ENCODE data around the gene DENND5A. TPM values are rescaled to one million over a fixed set of nuclear protein-coding genes. Genes with fewer than 3 reads are reported as not detected.

Gene DENND5A
- total RNA-seq, 1 donor from 2014 or later, result 52.7 TPM

- no peak for TF ChIP-seq CTCF (IDR thresholded peaks at IDR 0.05; ENCODE audit: insufficient read depth, low read length, poor library complexity, severe bottlenecking)
- no peaks in the 10 kb centered on the region for H3K36me3 ChIP-seq (ENCODE audit: control insufficient read depth, insufficient read depth, low read length)
- no peak overlapping the region for H3K4me3 ChIP-seq (ENCODE audit: low read depth, low read length)
- no peaks in the 10 kb centered on the region for H3K27me3 ChIP-seq (ENCODE audit: control insufficient read depth, insufficient read depth, low read length)
- no peak for DNase-seq (ENCODE audit: low read depth)
Measured at GRCh38 chr11:9302448-9302847, 37.3 kb upstream of the DENND5A start.

GRCh38 chr11:9301720-9302119 lies 36.6 kb upstream of the DENND5A start:
- no peak for DNase-seq (ENCODE audit: low read depth)
- Histone ChIP-seq H3K27me3 (ENCODE audit: control insufficient read depth, insufficient read depth, low read length) (no peaks in the 10 kb centered on the region), H3K4me3 (ENCODE audit: low read depth, low read length) (no peak overlapping the region), H3K36me3 (ENCODE audit: control insufficient read depth, insufficient read depth, low read length) (no peaks in the 10 kb centered on the region)
- TF ChIP-seq CTCF (IDR thresholded peaks at IDR 0.05; ENCODE audit: insufficient read depth, low read length, poor library complexity, severe bottlenecking), result no peak

GRCh38 chr11:9293646-9294045 lies 28.5 kb upstream of the DENND5A start:
- no peaks in the 10 kb centered on the region for H3K36me3 ChIP-seq (ENCODE audit: control insufficient read depth, insufficient read depth, low read length)
- DNase-seq (ENCODE audit: low read depth), result no peak
- no peak overlapping the region for H3K4me3 ChIP-seq (ENCODE audit: low read depth, low read length)
- no peak for TF ChIP-seq CTCF (IDR thresholded peaks at IDR 0.05; ENCODE audit: insufficient read depth, low read length, poor library complexity, severe bottlenecking)
- H3K27me3 ChIP-seq (ENCODE audit: control insufficient read depth, insufficient read depth, low read length), result no peaks in the 10 kb centered on the region

GRCh38 chr11:9285850-9286587 lies 20.9 kb upstream of the DENND5A start:
- Histone ChIP-seq H3K4me3 (ENCODE audit: low read depth, low read length) (no peak overlapping the region), H3K36me3 (ENCODE audit: control insufficient read depth, insufficient read depth, low read length) (peaks cover 1% of the 10 kb centered on the region), H3K27me3 (ENCODE audit: control insufficient read depth, insufficient read depth, low read length) (no peaks in the 10 kb centered on the region)
- DNase-seq (ENCODE audit: low read depth), result no peak
- TF ChIP-seq CTCF (IDR thresholded peaks at IDR 0.05; ENCODE audit: insufficient read depth, low read length, poor library complexity, severe bottlenecking), result no peak

- Histone ChIP-seq H3K4me3 (ENCODE audit: low read depth, low read length) (no peak overlapping the region), H3K27me3 (ENCODE audit: control insufficient read depth, insufficient read depth, low read length) (no peaks in the 10 kb centered on the region), H3K36me3 (ENCODE audit: control insufficient read depth, insufficient read depth, low read length) (peaks cover 1% of the 10 kb centered on the region)
- TF ChIP-seq CTCF (IDR thresholded peaks at IDR 0.05; ENCODE audit: insufficient read depth, low read length, poor library complexity, severe bottlenecking), result no peak
- DNase-seq (ENCODE audit: low read depth), result peak; percentile 57
Measured at GRCh38 chr11:9280655-9281301, 15.6 kb upstream of the DENND5A start.
